ENCODE results near the gene DIS3L.
"Not testable (repeated sequence)": the region's sequence is repeated elsewhere in the genome, so short reads cannot be mapped to it uniquely, and the experiment has no call there.

DNA sequence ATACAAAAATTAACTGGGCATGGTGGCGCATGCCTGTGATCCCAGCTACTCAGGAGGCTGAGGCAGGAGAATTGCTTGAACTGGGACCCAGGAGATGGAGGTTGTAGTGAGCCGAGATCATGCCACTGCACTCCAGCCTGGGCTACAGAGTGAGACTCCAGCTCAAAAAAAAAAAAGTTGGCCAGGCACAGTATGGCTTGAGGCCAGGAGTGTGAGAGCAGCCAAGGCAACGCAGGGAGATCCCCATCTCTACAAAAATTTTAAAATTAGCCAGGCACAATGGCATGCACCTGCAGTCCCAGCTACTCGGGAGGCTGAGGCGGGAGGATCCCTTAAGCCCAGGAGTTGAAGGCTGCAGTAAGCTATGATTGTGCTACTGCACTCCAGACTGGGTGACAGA is 55.2 kb downstream of the DIS3L start:
- not testable (repeated sequence) for TF ChIP-seq POLR2A, CTCF (IDR thresholded peaks at IDR 0.05)

Data from esophagus squamous epithelium (tissue), 4 donors.